RWPE2 (cell line): ENCODE results near the gene LRRC46.

Experiments
- ATAC-seq: fragments of 200-7000 bp; cut with Tn5 transposase; 3 replicates; pipeline ENCODE4 v1.9.1; 2021; ENCODE audit warnings: low read depth
- DNase-seq: peaks from one replicate; pipeline ENCODE4 v3.0.0-alpha.2; 2020; ENCODE audit warnings: low spot score
- H3K27ac ChIP-seq: fragments of 450-650 bp; 2 replicates; pipeline ENCODE4 v1.5.1; 2017; ENCODE audit warnings: mild to moderate bottlenecking; ENCODE audit not compliant: poor library complexity, severe bottlenecking
- H3K27me3 ChIP-seq: fragments of 250-450 bp; sonication (Bioruptor Pico); 2 replicates; pipeline ENCODE4 v1.5.1; 2021; ENCODE audit warnings: mild to moderate bottlenecking, moderate library complexity; ENCODE audit not compliant: insufficient read depth, poor library complexity, severe bottlenecking
- H3K36me3 ChIP-seq: fragments of 250-450 bp; sonication (Bioruptor Pico); 2 replicates; pipeline ENCODE4 v1.5.1; 2020; ENCODE audit warnings: low read depth, mild to moderate bottlenecking, moderate library complexity
- H3K4me1 ChIP-seq: fragments of 250-450 bp; sonication (Bioruptor Pico); 2 replicates; pipeline ENCODE4 v1.5.1; 2021; ENCODE audit warnings: mild to moderate bottlenecking, moderate library complexity; ENCODE audit not compliant: insufficient read depth, poor library complexity, severe bottlenecking
- H3K4me3 ChIP-seq: fragments of 250-450 bp; sonication (Bioruptor Pico); 2 replicates; pipeline ENCODE4 v1.5.1; 2021; ENCODE audit warnings: mild to moderate bottlenecking, moderate library complexity; ENCODE audit not compliant: severe bottlenecking
- H3K9me3 ChIP-seq: fragments of 250-450 bp; sonication (Bioruptor Pico); 2 replicates; pipeline ENCODE4 v1.5.1; 2021; ENCODE audit warnings: mild to moderate bottlenecking, moderate library complexity; ENCODE audit not compliant: severe bottlenecking
- CTCF ChIP-seq: fragments of 450-650 bp; IDR thresholded peaks from one replicate; pipeline ENCODE4 v1.5.1; 2017; ENCODE audit warnings: mild to moderate bottlenecking, moderate library complexity; ENCODE audit not compliant: poor library complexity, severe bottlenecking

LRRC46 gene

DNA sequence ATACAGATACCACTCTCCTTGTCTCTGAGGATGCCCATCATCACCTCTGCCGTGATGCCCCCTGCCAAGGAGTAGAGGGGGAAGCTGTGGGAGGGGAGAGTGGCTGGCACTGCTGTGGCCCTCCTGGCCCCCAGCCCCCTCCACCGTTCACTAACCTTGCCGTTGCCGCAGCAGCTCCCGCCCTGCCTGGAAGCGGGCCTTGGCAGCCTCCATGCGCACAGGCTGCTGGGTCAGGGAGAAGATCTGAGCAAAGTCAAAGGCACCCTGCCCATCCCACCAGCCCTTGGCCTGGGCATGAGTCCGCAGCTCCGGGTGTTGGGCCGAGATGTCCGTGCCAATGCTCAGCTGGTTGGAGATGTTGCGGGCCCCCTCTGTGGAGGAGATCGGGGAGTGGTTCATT, 7.2 kb downstream of the LRRC46 start:
- no peak for DNase-seq
- no peak for TF ChIP-seq CTCF
- Histone ChIP-seq H3K27ac (no peak overlapping the region), H3K4me1 (peaks cover 4% of the 10 kb centered on the region), H3K27me3 (no peaks in the 10 kb centered on the region), H3K36me3 (0 out of 2 replicates have a peak, but pooled peaks cover 3% of the 10 kb centered on the region), H3K4me3 (no peak overlapping the region), H3K9me3 (no peaks in the 10 kb centered on the region)
- no peak for ATAC-seq

DNA sequence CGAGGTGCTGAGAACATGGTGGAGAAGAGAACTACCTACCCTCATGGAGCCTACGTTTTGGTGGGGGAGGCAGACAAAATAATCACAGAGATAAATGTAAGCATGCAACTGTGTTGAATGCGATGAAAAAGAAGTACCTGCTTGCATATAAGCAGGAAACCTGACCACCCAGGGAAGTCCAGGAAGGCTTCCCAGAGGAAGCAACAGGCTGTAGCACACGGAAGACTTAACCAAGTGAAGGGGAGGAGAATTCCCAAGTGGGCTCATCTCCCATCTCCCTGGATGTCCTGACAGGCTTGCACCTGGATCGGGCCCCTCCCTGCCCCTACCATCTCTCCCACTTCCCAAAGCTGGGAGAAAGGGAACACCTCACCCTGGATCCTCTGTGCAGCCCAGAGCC, 7.6 kb downstream of the LRRC46 start:
- ATAC-seq = no peak
- no peaks in the 10 kb centered on the region for H3K9me3 ChIP-seq
- no peak for TF ChIP-seq CTCF

DNA sequence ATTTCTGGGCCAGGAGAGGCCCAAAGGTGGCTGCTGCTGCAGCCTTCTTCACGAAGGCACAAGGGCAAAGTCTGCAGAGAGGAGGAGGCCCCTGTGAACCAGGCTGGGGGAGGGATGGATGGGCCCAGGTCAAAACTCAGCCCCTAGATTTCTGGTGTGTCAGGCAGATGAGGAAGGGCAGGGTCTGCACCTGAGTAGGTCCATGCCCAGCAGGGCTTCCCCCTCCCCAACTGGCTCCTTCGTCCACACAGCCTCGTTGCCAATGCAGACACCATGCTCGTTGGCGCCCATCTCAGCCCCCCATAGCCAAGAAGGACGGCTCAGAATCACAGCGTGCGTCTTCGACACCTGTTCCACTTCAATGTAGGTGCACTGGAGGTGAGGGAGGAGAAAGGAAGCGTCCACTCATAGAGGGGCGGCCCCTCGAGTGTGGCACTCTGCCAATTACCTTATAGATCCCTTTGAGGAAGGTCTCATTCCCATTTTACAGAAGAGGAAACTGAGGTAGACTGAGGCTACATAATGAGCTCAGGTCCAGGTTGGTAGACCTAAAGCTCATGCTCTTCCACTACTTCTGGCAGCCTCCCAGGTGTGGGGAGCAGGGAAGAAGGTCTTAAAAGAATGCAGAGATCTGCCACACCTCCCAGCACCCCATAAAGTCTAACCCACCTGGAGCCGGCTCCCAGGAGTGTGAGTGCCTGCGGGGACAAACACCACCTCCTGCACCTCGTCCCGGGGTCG, 8.7 kb downstream of the LRRC46 start:
- peak overlapping the region; percentile 63 for H3K4me3 ChIP-seq
- peak overlapping the region; percentile 28 for H3K27ac ChIP-seq

More for the DNA sequence above, 7.6 kb downstream of the LRRC46 start:
- H3K27ac ChIP-seq = no peak overlapping the region
- peaks cover 4% of the 10 kb centered on the region for H3K4me1 ChIP-seq
- H3K27me3 ChIP-seq = no peaks in the 10 kb centered on the region
- H3K36me3 ChIP-seq = 0 out of 2 replicates have a peak, but pooled peaks cover 3% of the 10 kb centered on the region
- no peak for DNase-seq
- no peak overlapping the region for H3K4me3 ChIP-seq

GRCh38 chr17:47840742-47841487, 9.4 kb downstream of the LRRC46 start, which contains the start of gene SCRN2:
TSS of gene SCRN2 (minus strand) at chr17:47841273. CDS start at chr17:47840843, 430 bp downstream.
- H3K27ac ChIP-seq = peak within 1 kb of the TSS; percentile 28

More for the DNA sequence above, 8.7 kb downstream of the LRRC46 start:
- Histone ChIP-seq H3K27me3 (no peaks in the 10 kb centered on the region), H3K36me3 (0 out of 2 replicates have a peak, but pooled peaks cover 3% of the 10 kb centered on the region), H3K4me1 (peaks cover 4% of the 10 kb centered on the region), H3K9me3 (no peaks in the 10 kb centered on the region)
- DNase-seq (no peak), ATAC-seq (no peak)
- TF ChIP-seq CTCF = no peak

More at GRCh38 chr17:47840742-47841487, 9.4 kb downstream of the LRRC46 start, which contains the start of gene SCRN2:
- peak; percentile 98 for TF ChIP-seq CTCF
- Histone ChIP-seq H3K27me3 (no peaks in the 10 kb centered on the region), H3K36me3 (0 out of 2 replicates have a peak, but pooled peaks cover 3% of the 10 kb centered on the region), H3K4me3 (peak within 1 kb of the TSS; percentile 63), H3K9me3 (no peaks in the 10 kb centered on the region), H3K4me1 (peaks cover 4% of the 10 kb centered on the region)
- ATAC-seq (peak; percentile 83), DNase-seq (peak; percentile 83)
